Measurements from ENCODE around the gene TBC1D2. TPM values are rescaled to one million over a fixed set of nuclear protein-coding genes. Genes with fewer than 3 reads are reported as not detected.
"Not testable (repeated sequence)": the region's sequence is repeated elsewhere in the genome, so short reads cannot be mapped to it uniquely, and the experiment has no call there.

Gene TBC1D2
- total RNA-seq, 1 experiment from 2014 or later: 4.5 TPM

- H3K36me3 ChIP-seq (replicated peaks; ENCODE audit: control insufficient read depth, insufficient read depth, low read length); H3K27me3 ChIP-seq (ENCODE audit: control insufficient read depth, insufficient read depth, low read length); H3K4me3 ChIP-seq (ENCODE audit: insufficient read depth, low read depth, low read length); DNase-seq: not testable (repeated sequence)
Measured at GRCh38 chr9:98283143-98283542, 27.7 kb upstream of the TBC1D2 start.

GRCh38 chr9:98281281-98281680 lies 25.8 kb upstream of the TBC1D2 start:
- Histone ChIP-seq H3K4me3 (ENCODE audit: insufficient read depth, low read depth, low read length) (no peak overlapping the region), H3K36me3 (replicated peaks; ENCODE audit: control insufficient read depth, insufficient read depth, low read length) (no peaks in the 10 kb centered on the region), H3K27me3 (ENCODE audit: control insufficient read depth, insufficient read depth, low read length) (no peaks in the 10 kb centered on the region)
- DNase-seq: no peak

- no peaks in the 10 kb centered on the region for H3K36me3 ChIP-seq (replicated peaks; ENCODE audit: control insufficient read depth, insufficient read depth, low read length)
- H3K4me3 ChIP-seq (ENCODE audit: insufficient read depth, low read depth, low read length): no peak overlapping the region
- no peaks in the 10 kb centered on the region for H3K27me3 ChIP-seq (ENCODE audit: control insufficient read depth, insufficient read depth, low read length)
- no peak for DNase-seq
Measured at GRCh38 chr9:98280574-98280973, 25.1 kb upstream of the TBC1D2 start.

- Histone ChIP-seq H3K27me3 (ENCODE audit: control insufficient read depth, insufficient read depth, low read length) (no peaks in the 10 kb centered on the region), H3K36me3 (replicated peaks; ENCODE audit: control insufficient read depth, insufficient read depth, low read length) (no peaks in the 10 kb centered on the region), H3K4me3 (ENCODE audit: insufficient read depth, low read depth, low read length) (no peak overlapping the region)
- DNase-seq: no peak
Measured at GRCh38 chr9:98280162-98280561, 24.7 kb upstream of the TBC1D2 start.

GRCh38 chr9:98276907-98277469 lies 21.5 kb upstream of the TBC1D2 start:
- Histone ChIP-seq H3K4me3 (ENCODE audit: insufficient read depth, low read depth, low read length) (no peak overlapping the region), H3K36me3 (replicated peaks; ENCODE audit: control insufficient read depth, insufficient read depth, low read length) (no peaks in the 10 kb centered on the region), H3K27me3 (ENCODE audit: control insufficient read depth, insufficient read depth, low read length) (no peaks in the 10 kb centered on the region)
- DNase-seq: no peak

GRCh38 chr9:98275159-98275558 lies 19.7 kb upstream of the TBC1D2 start:
- DNase-seq: no peak
- no peaks in the 10 kb centered on the region for H3K36me3 ChIP-seq (replicated peaks; ENCODE audit: control insufficient read depth, insufficient read depth, low read length)
- no peak overlapping the region for H3K4me3 ChIP-seq (ENCODE audit: insufficient read depth, low read depth, low read length)
- H3K27me3 ChIP-seq (ENCODE audit: control insufficient read depth, insufficient read depth, low read length): no peaks in the 10 kb centered on the region

- DNase-seq: no peak
Measured at GRCh38 chr9:98272083-98272482, 16.6 kb upstream of the TBC1D2 start.

GRCh38 chr9:98271479-98271878 lies 16.0 kb upstream of the TBC1D2 start:
- Histone ChIP-seq H3K36me3 (replicated peaks; ENCODE audit: control insufficient read depth, insufficient read depth, low read length) (no peaks in the 10 kb centered on the region), H3K27me3 (ENCODE audit: control insufficient read depth, insufficient read depth, low read length) (no peaks in the 10 kb centered on the region), H3K4me3 (ENCODE audit: insufficient read depth, low read depth, low read length) (no peak overlapping the region)
- no peak for DNase-seq

More at GRCh38 chr9:98272083-98272482, 16.6 kb upstream of the TBC1D2 start:
- no peaks in the 10 kb centered on the region for H3K27me3 ChIP-seq (ENCODE audit: control insufficient read depth, insufficient read depth, low read length)
- no peak overlapping the region for H3K4me3 ChIP-seq (ENCODE audit: insufficient read depth, low read depth, low read length)
- no peaks in the 10 kb centered on the region for H3K36me3 ChIP-seq (replicated peaks; ENCODE audit: control insufficient read depth, insufficient read depth, low read length)

- not testable (repeated sequence) for DNase-seq; H3K27me3 ChIP-seq (ENCODE audit: control insufficient read depth, insufficient read depth, low read length); H3K4me3 ChIP-seq (ENCODE audit: insufficient read depth, low read depth, low read length); H3K36me3 ChIP-seq (replicated peaks; ENCODE audit: control insufficient read depth, insufficient read depth, low read length)
Measured at GRCh38 chr9:98270284-98270683, 14.8 kb upstream of the TBC1D2 start.

GRCh38 chr9:98269652-98270051 lies 14.2 kb upstream of the TBC1D2 start:
- DNase-seq; H3K4me3 ChIP-seq (ENCODE audit: insufficient read depth, low read depth, low read length); H3K36me3 ChIP-seq (replicated peaks; ENCODE audit: control insufficient read depth, insufficient read depth, low read length); H3K27me3 ChIP-seq (ENCODE audit: control insufficient read depth, insufficient read depth, low read length): not testable (repeated sequence)

- not testable (repeated sequence) for H3K4me3 ChIP-seq (ENCODE audit: insufficient read depth, low read depth, low read length); H3K27me3 ChIP-seq (ENCODE audit: control insufficient read depth, insufficient read depth, low read length); DNase-seq; H3K36me3 ChIP-seq (replicated peaks; ENCODE audit: control insufficient read depth, insufficient read depth, low read length)
Measured at GRCh38 chr9:98267556-98267955, 12.1 kb upstream of the TBC1D2 start.

GRCh38 chr9:98264516-98264915 lies 9.1 kb upstream of the TBC1D2 start:
- Histone ChIP-seq H3K36me3 (replicated peaks; ENCODE audit: control insufficient read depth, insufficient read depth, low read length) (no peaks in the 10 kb centered on the region), H3K4me3 (ENCODE audit: insufficient read depth, low read depth, low read length) (no peak overlapping the region), H3K27me3 (ENCODE audit: control insufficient read depth, insufficient read depth, low read length) (no peaks in the 10 kb centered on the region)
- DNase-seq: no peak

- DNase-seq: peak; percentile 76
- H3K4me3 ChIP-seq (ENCODE audit: insufficient read depth, low read depth, low read length): no peak overlapping the region
- H3K36me3 ChIP-seq (replicated peaks; ENCODE audit: control insufficient read depth, insufficient read depth, low read length): no peaks in the 10 kb centered on the region
- H3K27me3 ChIP-seq (ENCODE audit: control insufficient read depth, insufficient read depth, low read length): no peaks in the 10 kb centered on the region
Measured at GRCh38 chr9:98263482-98264357, 8.3 kb upstream of the TBC1D2 start.

GRCh38 chr9:98263080-98263479 lies 7.6 kb upstream of the TBC1D2 start:
- DNase-seq: no peak
- no peak overlapping the region for H3K4me3 ChIP-seq (ENCODE audit: insufficient read depth, low read depth, low read length)
- no peaks in the 10 kb centered on the region for H3K36me3 ChIP-seq (replicated peaks; ENCODE audit: control insufficient read depth, insufficient read depth, low read length)
- no peaks in the 10 kb centered on the region for H3K27me3 ChIP-seq (ENCODE audit: control insufficient read depth, insufficient read depth, low read length)

GRCh38 chr9:98262056-98262455 lies 6.6 kb upstream of the TBC1D2 start:
- no peak for DNase-seq
- H3K36me3 ChIP-seq (replicated peaks; ENCODE audit: control insufficient read depth, insufficient read depth, low read length): no peaks in the 10 kb centered on the region
- H3K4me3 ChIP-seq (ENCODE audit: insufficient read depth, low read depth, low read length): no peak overlapping the region
- no peaks in the 10 kb centered on the region for H3K27me3 ChIP-seq (ENCODE audit: control insufficient read depth, insufficient read depth, low read length)
